CD4-positive, alpha-beta T cell (primary cell): ENCODE results near the gene MAP1B. TPM values are rescaled to one million over a fixed set of nuclear protein-coding genes. Genes with fewer than 3 reads are reported as not detected.

Experiments used
- ATAC-seq: fragments of 200-7000 bp; cut with Tn5 transposase; one replicate; pipeline ENCODE4 v1.10.0; 2022; ENCODE audit warnings: mild to moderate bottlenecking; ENCODE audit not compliant: poor library complexity
- CTCF ChIA-PET: fragments of 350-600 bp; sonication (Branson Sonifier 250); formaldehyde crosslinking; loops from one replicate; lab custom pipeline; 2021; ENCODE audit warnings: antibody characterized with exemption, inconsistent platforms; lab: Charles Lee
- POLR2A ChIA-PET: fragments of 350-600 bp; sonication (Branson Sonifier 250); formaldehyde crosslinking; loops from one replicate; lab custom pipeline; 2021; ENCODE audit warnings: antibody characterized with exemption, inconsistent platforms; lab: Charles Lee
- DNase-seq, 14 experiments: peaks; one replicate each; pipeline ENCODE4 v3.0.0-alpha.2; 2013 to 2020; ENCODE audit warnings: mixed read lengths in 2 of 14
- H3K27ac ChIP-seq, 2 donors: one replicate each; pipeline versions ENCODE4 v1.5.1 to v1.7.0; 2013; ENCODE audit warnings: low read length in 2 of 2, low read depth in 1 of 2, mild to moderate bottlenecking in 1 of 2
- H3K27me3 ChIP-seq, 2 experiments: 1 replicate in 1 of 2; 2 replicates in 1 of 2; pipeline versions ENCODE4 v1.6.1 to v1.7.0; 2013; ENCODE audit warnings: low read length in 2 of 2, control low read depth in 1 of 2, mild to moderate bottlenecking in 1 of 2, moderate library complexity in 1 of 2; ENCODE audit not compliant: insufficient read depth in 2 of 2, control insufficient read depth in 1 of 2
- H3K36me3 ChIP-seq: one replicate; pipeline ENCODE4 v1.6.1; 2013; ENCODE audit warnings: low read length, control low read depth; ENCODE audit not compliant: insufficient read depth
- H3K4me1 ChIP-seq: one replicate; pipeline ENCODE4 v1.6.1; 2013; ENCODE audit warnings: low read length, control low read depth; ENCODE audit not compliant: insufficient read depth
- H3K4me3 ChIP-seq: one replicate; pipeline ENCODE4 v1.5.1; 2013; ENCODE audit warnings: mild to moderate bottlenecking, low read length, moderate library complexity
- H3K9me3 ChIP-seq, 2 experiments: 1 replicate in 1 of 2; 2 replicates in 1 of 2; pipeline versions ENCODE4 v1.6.1 to v1.7.0; 2013; ENCODE audit warnings: low read length in 2 of 2, mild to moderate bottlenecking in 2 of 2, control low read depth in 1 of 2, moderate library complexity in 1 of 2; ENCODE audit not compliant: control insufficient read depth in 1 of 2, insufficient read depth in 1 of 2
- H3K27ac Mint-ChIP-seq: one replicate; pipeline ENCODE4 v1.8.0; 2020; ENCODE audit warnings: mixed read lengths
- H3K27me3 Mint-ChIP-seq: one replicate; pipeline ENCODE4 v1.8.0; 2021; ENCODE audit warnings: mixed read lengths
- H3K36me3 Mint-ChIP-seq: one replicate; pipeline ENCODE4 v1.8.0; 2021; ENCODE audit warnings: low read depth, mixed read lengths
- H3K4me1 Mint-ChIP-seq: one replicate; pipeline ENCODE4 v1.8.0; 2021; ENCODE audit warnings: low read depth, mixed read lengths
- H3K4me3 Mint-ChIP-seq: one replicate; pipeline ENCODE4 v1.8.0; 2020; ENCODE audit warnings: mild to moderate bottlenecking, mixed read lengths
- H3K9me3 Mint-ChIP-seq: one replicate; pipeline ENCODE4 v1.8.0; 2020; ENCODE audit warnings: mixed read lengths
- CTCF ChIP-seq: fragments of 200-600 bp; IDR thresholded peaks from one replicate; pipeline ENCODE4 v1.8.0; 2022; ENCODE audit warnings: antibody characterized with exemption, mild to moderate bottlenecking
- intact Hi-C, 2 experiments: fragments of 100-400 bp; cut with DNase I in 1 of 2; cut with micrococcal nuclease in 1 of 2; formaldehyde crosslinking; loops; one replicate each; pipeline versions ENCODE4 v1.15.1 to v1.9.0; 2023 to 2025; cut with DNase I, micrococcal nuclease
- total RNA-seq, 174 experiments: library from RNA in 2 of 174; stranded (reverse) in 2 of 174; gene quantifications; one replicate each; pipeline ENCODE4 v1.2.3 and lab custom pipeline; 2021 to 2026

The MAP1B gene
- total RNA-seq, 2 experiments from 2014 or later = 0.03 to 0.06 TPM

- no peaks in the 10 kb centered on the region for H3K9me3 ChIP-seq
- H3K27ac Mint-ChIP-seq = no peak overlapping the region
- peaks cover 37 to 50% of the 10 kb centered on the region in 2 experiments for H3K27me3 ChIP-seq
- H3K4me1 ChIP-seq = peaks cover 15% of the 10 kb centered on the region
- peaks cover 9% of the 10 kb centered on the region for H3K4me1 Mint-ChIP-seq
- intact Hi-C loops = no loop called here
- ChIA-PET CTCF (no interaction called here), POLR2A (no interaction called here)
- ATAC-seq (no peak), DNase-seq (no peak)
- H3K36me3 ChIP-seq = no peaks in the 10 kb centered on the region
- no peaks in the 10 kb centered on the region for H3K36me3 Mint-ChIP-seq
- no peaks in the 10 kb centered on the region for H3K9me3 Mint-ChIP-seq
- TF ChIP-seq CTCF = no peak
- H3K4me3 ChIP-seq = no peak overlapping the region
- H3K27ac ChIP-seq = no peak overlapping the region
- H3K27me3 Mint-ChIP-seq = peaks cover 71% of the 10 kb centered on the region
- H3K4me3 Mint-ChIP-seq = no peak overlapping the region
These were observed 3.2 kb downstream of the MAP1B start for GRCh38 chr5:72110394-72111013.

- H3K9me3 Mint-ChIP-seq = no peaks in the 10 kb centered on the region
- peaks cover 10% of the 10 kb centered on the region for H3K4me1 ChIP-seq
- H3K9me3 ChIP-seq = no peaks in the 10 kb centered on the region
- intact Hi-C loops = no loop called here
- H3K27me3 ChIP-seq = peaks cover 30 to 39% of the 10 kb centered on the region in 2 experiments
- H3K36me3 Mint-ChIP-seq = no peaks in the 10 kb centered on the region
- H3K4me3 ChIP-seq = no peak overlapping the region
- no peak for DNase-seq
- no peak overlapping the region for H3K27ac ChIP-seq
- ATAC-seq = no peak
- no peak overlapping the region for H3K4me3 Mint-ChIP-seq
- TF ChIP-seq CTCF = no peak
- POLR2A ChIA-PET = no interaction called here
- peaks cover 70% of the 10 kb centered on the region for H3K27me3 Mint-ChIP-seq
- H3K27ac Mint-ChIP-seq = no peak overlapping the region
- no peaks in the 10 kb centered on the region for H3K36me3 ChIP-seq
- CTCF ChIA-PET = no interaction called here
- H3K4me1 Mint-ChIP-seq = no peaks in the 10 kb centered on the region
These were observed 5.1 kb downstream of the MAP1B start for GRCh38 chr5:72112389-72112788.

- ATAC-seq = no peak
- no peaks in the 10 kb centered on the region for H3K36me3 Mint-ChIP-seq
- intact Hi-C loops = no loop called here
- no peaks in the 10 kb centered on the region for H3K9me3 Mint-ChIP-seq
- H3K27ac ChIP-seq = no peak overlapping the region
- POLR2A ChIA-PET = no interaction called here
- no peaks in the 10 kb centered on the region for H3K36me3 ChIP-seq
- H3K9me3 ChIP-seq = no peaks in the 10 kb centered on the region
- H3K4me3 ChIP-seq = no peak overlapping the region
- H3K4me3 Mint-ChIP-seq = no peak overlapping the region
- H3K27me3 Mint-ChIP-seq = peaks cover 74% of the 10 kb centered on the region
- no peaks in the 10 kb centered on the region for H3K4me1 ChIP-seq
- H3K27ac Mint-ChIP-seq = no peak overlapping the region
- H3K4me1 Mint-ChIP-seq = no peaks in the 10 kb centered on the region
- DNase-seq = no peak
- TF ChIP-seq CTCF = no peak
- CTCF ChIA-PET = no interaction called here
- H3K27me3 ChIP-seq = peaks cover 19 to 20% of the 10 kb centered on the region in 2 experiments
These were observed 7.4 kb downstream of the MAP1B start for GRCh38 chr5:72114629-72115028.
